Colonic mucosa (tissue), 4 donors: ENCODE results near the gene ABCG5. TPM values are rescaled to one million over a fixed set of nuclear protein-coding genes. Genes with fewer than 3 reads are reported as not detected.

Experiments used
- DNase-seq: peaks from one replicate; pipeline ENCODE4 v3.0.0-alpha.2; 2020
- H3K27ac ChIP-seq: fragments of 200-600 bp; one replicate; pipeline ENCODE4 v1.8.0; 2021
- H3K27me3 ChIP-seq: fragments of 200-600 bp; one replicate; pipeline ENCODE4 v1.8.0; 2021
- H3K36me3 ChIP-seq: fragments of 200-600 bp; one replicate; pipeline ENCODE4 v1.8.0; 2021
- H3K4me1 ChIP-seq: fragments of 200-600 bp; one replicate; pipeline ENCODE4 v1.8.0; 2021; ENCODE audit warnings: mild to moderate bottlenecking
- H3K4me3 ChIP-seq: fragments of 200-600 bp; one replicate; pipeline ENCODE4 v1.8.0; 2021
- H3K9ac ChIP-seq, 2 donors: one replicate each; pipeline ENCODE4 v1.7.0; 2013; ENCODE audit warnings: control low read depth in 2 of 2, low read depth in 2 of 2, low read length in 2 of 2
- H3K9me3 ChIP-seq: fragments of 200-600 bp; one replicate; pipeline ENCODE4 v1.8.0; 2021
- intact Hi-C: fragments of 100-400 bp; cut with DNase I; formaldehyde crosslinking; loops from one replicate; pipeline ENCODE4 v1.14.1; 2022
- total RNA-seq, 2 donors: library from RNA; stranded (reverse); fragmentation: NEBNext Ultra II Directional in 1 of 2; extraction: Animal tissue kit (Norgen Biotek cat#: 25700) in 1 of 2; gene quantifications; one replicate each; pipeline ENCODE4 v1.2.1, GENCODE V29; 2021
- TF ChIP-seq, protein P1 (sequence below): fragments of 200-600 bp; IDR thresholded peaks from one replicate; pipeline ENCODE4 v1.8.0; 2022; ENCODE audit warnings: antibody characterized with exemption, mild to moderate bottlenecking
- donor health status: healthy.
- donor health status: DM: no; HTN: no; CAD: no.
- donor health status: DM: no; HTN: no; CAD: no.

ABCG5 gene
- total RNA-seq, 2 donors from 2014 or later, result 0.29 TPM; not detected in 1

DNA sequence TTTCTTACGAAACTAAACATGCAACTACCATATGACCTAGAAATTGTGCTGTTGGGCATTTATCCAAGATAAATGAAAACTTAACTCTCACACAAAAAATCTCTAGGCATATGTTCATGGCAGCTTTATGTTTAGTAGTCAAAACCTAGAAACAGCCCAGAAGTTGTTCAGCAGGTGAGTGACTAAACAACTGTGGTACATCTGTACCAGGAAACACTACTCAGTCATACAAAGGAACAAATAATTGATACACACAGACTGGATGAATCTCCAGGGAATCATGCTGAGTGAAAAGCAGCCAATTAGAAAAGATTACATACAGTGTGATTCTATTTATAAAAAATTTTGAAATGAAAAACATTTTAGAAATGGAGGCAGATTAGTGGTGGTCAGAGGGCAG, 35.5 kb downstream of the ABCG5 start:
- H3K4me3 ChIP-seq, result no peak overlapping the region
- H3K9ac ChIP-seq, result no peak overlapping the region
- no peaks in the 10 kb centered on the region for H3K9me3 ChIP-seq
- no peaks in the 10 kb centered on the region for H3K36me3 ChIP-seq
- no peak overlapping the region for H3K27ac ChIP-seq
- TF ChIP-seq, protein P1, sequence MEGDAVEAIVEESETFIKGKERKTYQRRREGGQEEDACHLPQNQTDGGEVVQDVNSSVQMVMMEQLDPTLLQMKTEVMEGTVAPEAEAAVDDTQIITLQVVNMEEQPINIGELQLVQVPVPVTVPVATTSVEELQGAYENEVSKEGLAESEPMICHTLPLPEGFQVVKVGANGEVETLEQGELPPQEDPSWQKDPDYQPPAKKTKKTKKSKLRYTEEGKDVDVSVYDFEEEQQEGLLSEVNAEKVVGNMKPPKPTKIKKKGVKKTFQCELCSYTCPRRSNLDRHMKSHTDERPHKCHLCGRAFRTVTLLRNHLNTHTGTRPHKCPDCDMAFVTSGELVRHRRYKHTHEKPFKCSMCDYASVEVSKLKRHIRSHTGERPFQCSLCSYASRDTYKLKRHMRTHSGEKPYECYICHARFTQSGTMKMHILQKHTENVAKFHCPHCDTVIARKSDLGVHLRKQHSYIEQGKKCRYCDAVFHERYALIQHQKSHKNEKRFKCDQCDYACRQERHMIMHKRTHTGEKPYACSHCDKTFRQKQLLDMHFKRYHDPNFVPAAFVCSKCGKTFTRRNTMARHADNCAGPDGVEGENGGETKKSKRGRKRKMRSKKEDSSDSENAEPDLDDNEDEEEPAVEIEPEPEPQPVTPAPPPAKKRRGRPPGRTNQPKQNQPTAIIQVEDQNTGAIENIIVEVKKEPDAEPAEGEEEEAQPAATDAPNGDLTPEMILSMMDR, result no peak
- intact Hi-C loops, result no loop called here
- no peaks in the 10 kb centered on the region for H3K27me3 ChIP-seq
- no peaks in the 10 kb centered on the region for H3K4me1 ChIP-seq
- no peak for DNase-seq

GRCh38 chr2:43802135-43802534, 36.5 kb downstream of the ABCG5 start:
- no peaks in the 10 kb centered on the region for H3K9me3 ChIP-seq
- no peak overlapping the region for H3K27ac ChIP-seq
- TF ChIP-seq, protein P1, result no peak
- no peak for DNase-seq
- no peaks in the 10 kb centered on the region for H3K36me3 ChIP-seq
- no peak overlapping the region for H3K9ac ChIP-seq
- no peaks in the 10 kb centered on the region for H3K4me1 ChIP-seq
- intact Hi-C loops, result no loop called here
- H3K4me3 ChIP-seq, result no peak overlapping the region
- no peaks in the 10 kb centered on the region for H3K27me3 ChIP-seq

GRCh38 chr2:43800894-43801293, 37.7 kb downstream of the ABCG5 start:
- TF ChIP-seq, protein P1, result no peak
- intact Hi-C loops, result no loop called here
- H3K36me3 ChIP-seq, result no peaks in the 10 kb centered on the region
- H3K4me1 ChIP-seq, result no peaks in the 10 kb centered on the region
- H3K27me3 ChIP-seq, result no peaks in the 10 kb centered on the region
- no peak for DNase-seq
- H3K27ac ChIP-seq, result no peak overlapping the region
- no peak overlapping the region for H3K9ac ChIP-seq
- H3K9me3 ChIP-seq, result no peaks in the 10 kb centered on the region
- H3K4me3 ChIP-seq, result no peak overlapping the region

- TF ChIP-seq, protein P1, result peak; percentile 33
- no peaks in the 10 kb centered on the region for H3K36me3 ChIP-seq
- intact Hi-C loops, result no loop called here
Observed at GRCh38 chr2:43798300-43798699, 40.3 kb downstream of the ABCG5 start.

DNA sequence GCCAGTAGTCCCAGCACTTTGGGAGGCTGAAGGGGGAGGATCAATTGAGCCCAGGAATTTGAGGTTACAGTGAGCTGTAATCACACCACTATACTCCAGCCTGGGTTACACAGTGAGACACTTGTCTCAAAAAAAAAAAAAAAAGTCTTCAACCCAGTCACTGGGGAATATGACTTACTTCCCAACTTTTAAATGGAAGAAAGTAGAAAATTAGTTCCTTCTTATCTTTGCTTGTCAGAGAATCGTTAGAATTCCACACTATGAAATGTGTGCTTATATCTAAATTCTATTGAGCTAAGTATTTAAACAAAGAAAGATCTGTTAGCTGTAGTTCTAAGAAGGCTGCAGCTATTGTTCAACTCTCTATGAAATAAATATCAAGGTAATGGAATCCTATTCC, 42.4 kb downstream of the ABCG5 start:
- Histone ChIP-seq H3K9ac (no peak overlapping the region), H3K27ac (no peak overlapping the region), H3K27me3 (no peaks in the 10 kb centered on the region), H3K36me3 (no peaks in the 10 kb centered on the region), H3K4me1 (no peaks in the 10 kb centered on the region), H3K4me3 (no peak overlapping the region), H3K9me3 (no peaks in the 10 kb centered on the region)
- intact Hi-C loops, result no loop called here
- TF ChIP-seq, protein P1, result no peak
- DNase-seq, result no peak

More at GRCh38 chr2:43798300-43798699, 40.3 kb downstream of the ABCG5 start:
- no peaks in the 10 kb centered on the region for H3K4me1 ChIP-seq
- H3K27ac ChIP-seq, result no peak overlapping the region
- H3K27me3 ChIP-seq, result no peaks in the 10 kb centered on the region
- no peaks in the 10 kb centered on the region for H3K9me3 ChIP-seq
- DNase-seq, result no peak
- H3K9ac ChIP-seq, result no peak overlapping the region
- H3K4me3 ChIP-seq, result no peak overlapping the region

DNA sequence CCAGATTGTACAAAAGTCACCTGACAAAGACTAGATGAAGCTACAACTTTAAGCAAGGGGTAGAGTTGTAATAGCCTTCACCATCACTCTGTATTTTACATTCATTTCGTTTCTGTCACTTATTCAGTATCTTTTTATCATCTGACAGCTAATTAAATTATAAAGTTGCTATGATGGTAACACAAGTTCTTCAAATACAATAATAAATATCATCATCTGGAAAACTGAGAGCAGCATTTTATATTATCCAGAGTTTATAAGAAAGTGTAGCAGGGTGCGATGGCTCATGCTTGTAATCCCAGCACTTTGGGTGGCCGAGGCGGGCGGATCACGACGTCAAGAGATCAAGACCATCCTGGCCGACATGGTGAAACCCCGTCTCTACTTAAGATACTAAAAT, 43.7 kb downstream of the ABCG5 start:
- intact Hi-C loops, result no loop called here
- Histone ChIP-seq H3K9me3 (no peaks in the 10 kb centered on the region), H3K27ac (no peak overlapping the region), H3K27me3 (no peaks in the 10 kb centered on the region), H3K36me3 (no peaks in the 10 kb centered on the region), H3K4me3 (no peak overlapping the region), H3K4me1 (no peaks in the 10 kb centered on the region), H3K9ac (no peak overlapping the region)
- DNase-seq, result no peak
- TF ChIP-seq, protein P1, result no peak
